Esophagus muscularis mucosa (tissue), 4 donors: Measurements from ENCODE around the gene CMTM4.

Experiments
- CTCF ChIP-seq, 3 experiments: fragments of 200-600 bp in 2 of 3; fragments of 450-650 bp in 1 of 3; sonication (generic) in 2 of 3; IDR thresholded peaks; one replicate each; pipeline ENCODE4 v1.5.1; 2017 to 2019; ENCODE audit warnings: antibody characterized with exemption in 3 of 3, mild to moderate bottlenecking in 2 of 3, moderate library complexity in 1 of 3
- EP300 ChIP-seq: sonication (generic); formaldehyde crosslinking; IDR thresholded peaks from one replicate; pipeline ENCODE4 v1.6.1; 2017; ENCODE audit warnings: antibody characterized with exemption
- POLR2AphosphoS5 ChIP-seq, 2 donors: sonication (generic); formaldehyde crosslinking; IDR thresholded peaks; one replicate each; pipeline ENCODE4 v1.6.1; 2017; ENCODE audit warnings: antibody characterized with exemption in 2 of 2

GRCh38 chr16:66687906-66688625 is 8.5 kb downstream of the CMTM4 start:
- TF ChIP-seq CTCF (IDR thresholded peaks at IDR 0.05) (no peak), POLR2AphosphoS5 (IDR thresholded peaks at IDR 0.05) (no peak), EP300 (no peak)
